SKM-1 (cell line): ENCODE results near the gene PPP1CA.
A peak's percentile ranks its signal among the peaks of the same experiment; 100 is the strongest.

Source experiments
- DNase-seq: peaks from one replicate; lab custom pipeline; 2025; ENCODE audit not compliant: unreplicated experiment; lab: John Stamatoyannopoulos, UW

PPP1CA gene

DNA sequence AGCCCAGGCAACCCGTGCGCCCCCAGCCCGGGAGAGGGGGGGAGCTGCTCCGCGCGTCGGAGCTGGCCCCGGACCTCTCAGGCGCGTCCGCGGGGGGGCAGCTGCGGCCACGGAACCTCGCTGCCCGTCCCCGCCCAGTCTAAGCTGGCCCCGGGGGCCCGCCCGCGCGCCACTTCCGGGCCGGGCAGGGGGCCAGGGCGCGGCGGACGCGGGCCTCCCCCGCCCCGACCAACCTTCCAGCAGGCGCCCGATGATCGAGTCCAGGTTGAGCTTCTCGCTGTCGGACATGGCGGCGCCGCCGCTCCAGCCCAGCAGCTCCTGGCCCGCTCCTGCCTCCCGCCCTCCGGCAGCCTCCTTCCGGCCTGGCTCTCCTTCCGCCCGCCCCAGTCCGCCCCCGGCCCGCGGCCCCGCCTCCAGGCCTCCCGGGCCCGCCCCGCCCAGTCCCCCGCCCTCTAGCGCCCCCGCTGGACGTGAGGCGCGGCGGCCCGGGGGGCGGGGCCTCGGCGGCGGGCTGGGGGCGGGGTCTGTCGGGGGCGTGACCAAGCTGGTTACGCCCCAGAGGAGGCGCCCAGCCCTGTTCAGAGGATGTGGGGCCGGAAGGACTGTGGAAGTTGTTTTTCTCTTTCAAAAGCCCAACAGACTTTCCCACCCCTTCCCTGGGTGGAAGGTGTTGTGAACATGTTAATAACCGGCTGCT is at the start of gene PPP1CA:
Gene PPP1CA, minus strand, starts transcription at position 364 of the 697 bp plus-strand sequence. Its CDS starts 76 bp downstream, at position 288.
- peak; percentile 74 for DNase-seq

DNA sequence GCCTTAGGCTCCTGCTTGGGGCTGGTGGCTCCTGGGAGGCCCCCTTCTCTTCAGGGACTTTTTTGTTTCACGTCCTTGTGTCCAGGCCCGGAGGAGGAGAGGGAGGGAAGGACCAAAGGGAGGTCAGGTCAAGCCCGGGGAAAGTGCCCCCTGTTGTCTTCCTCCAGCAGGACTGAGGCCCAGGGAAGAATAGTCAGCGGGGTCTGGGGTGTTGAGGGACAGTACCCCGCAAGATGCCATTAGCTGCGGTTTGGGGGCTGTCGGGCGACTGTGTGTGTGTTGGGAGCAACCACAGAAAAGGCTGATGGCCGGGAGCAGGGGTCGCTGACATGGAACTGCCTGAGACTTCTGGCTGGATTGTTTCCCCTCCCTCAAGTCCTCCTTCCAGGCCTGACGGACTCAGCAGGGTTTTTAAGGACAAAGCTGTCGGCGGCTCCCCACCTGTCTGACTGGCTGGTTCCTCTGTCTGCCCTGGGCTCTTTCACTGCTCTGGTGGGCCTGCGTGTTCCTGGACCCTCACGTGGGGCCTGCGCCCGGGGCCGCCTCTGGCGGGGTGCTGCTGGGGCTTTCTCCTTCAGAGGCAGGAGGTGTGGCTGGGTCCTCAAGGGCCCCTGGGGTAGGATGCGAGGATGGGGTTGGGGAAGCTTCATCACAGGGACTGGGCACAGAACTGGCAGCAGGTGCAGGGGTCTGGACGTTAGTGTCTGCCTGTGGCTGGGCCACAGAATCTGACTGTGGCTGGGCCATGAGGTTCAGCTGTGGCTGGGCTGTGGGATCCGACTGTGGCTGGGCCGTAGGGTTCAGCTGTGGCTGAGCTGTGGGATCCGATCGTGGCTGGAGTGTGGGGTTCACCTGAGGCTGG is 49.4 kb upstream of the PPP1CA start:
- no peak for DNase-seq

DNA sequence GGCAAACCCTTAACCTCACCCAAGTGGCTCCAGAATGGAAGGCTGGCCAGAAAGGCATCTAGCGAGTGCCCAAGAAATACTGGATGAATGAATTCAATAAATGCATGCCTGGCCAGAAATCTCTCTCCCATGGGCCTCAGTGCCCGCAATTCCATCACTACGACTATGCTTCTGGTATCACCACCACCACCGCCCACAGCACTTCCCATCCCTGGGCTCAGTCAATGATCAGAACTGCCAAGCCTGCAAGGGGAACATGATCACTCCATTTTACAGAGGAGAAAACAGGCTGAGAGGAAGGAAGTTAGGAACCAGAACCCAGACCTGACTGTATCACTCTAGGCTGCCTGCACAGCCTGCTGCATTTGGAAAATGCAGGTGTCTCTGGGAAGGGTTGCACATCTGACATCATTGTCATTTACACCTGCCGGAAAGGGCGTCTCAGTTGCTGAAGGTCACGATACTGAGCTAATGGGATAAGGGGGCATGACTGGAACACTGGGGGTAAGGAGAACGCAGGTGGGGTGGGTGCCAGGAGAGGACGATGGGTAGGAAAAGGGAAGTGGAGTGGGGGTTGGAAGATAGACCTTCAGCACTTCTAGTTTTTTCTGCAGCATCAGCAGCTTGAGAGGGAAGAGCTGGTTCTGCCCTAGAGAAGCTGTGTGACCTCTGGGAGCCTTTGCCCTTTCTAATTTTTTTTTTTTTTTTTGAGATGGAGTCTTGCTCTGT is 47.6 kb upstream of the PPP1CA start:
- DNase-seq, result peak; percentile 46

DNA sequence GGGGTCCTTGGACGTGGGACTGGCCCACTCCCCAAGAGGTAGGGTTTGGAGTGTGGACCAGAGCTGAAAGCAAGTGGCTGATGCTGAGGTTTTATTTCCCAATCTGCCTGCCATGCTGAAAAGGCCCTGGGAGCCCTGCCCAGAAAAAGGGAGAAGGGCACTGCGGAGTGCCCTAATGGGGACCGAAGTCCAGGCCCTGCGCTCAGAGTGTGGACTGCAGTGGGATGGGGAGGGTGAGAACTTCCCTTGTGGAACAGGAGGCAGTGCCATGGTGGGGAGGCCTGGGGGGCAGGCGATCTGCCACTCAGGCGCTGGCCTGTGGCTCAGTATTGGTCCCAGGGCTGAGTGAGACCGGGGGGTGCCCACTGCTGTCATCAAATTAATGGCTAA is 46.6 kb upstream of the PPP1CA start:
- no peak for DNase-seq

DNA sequence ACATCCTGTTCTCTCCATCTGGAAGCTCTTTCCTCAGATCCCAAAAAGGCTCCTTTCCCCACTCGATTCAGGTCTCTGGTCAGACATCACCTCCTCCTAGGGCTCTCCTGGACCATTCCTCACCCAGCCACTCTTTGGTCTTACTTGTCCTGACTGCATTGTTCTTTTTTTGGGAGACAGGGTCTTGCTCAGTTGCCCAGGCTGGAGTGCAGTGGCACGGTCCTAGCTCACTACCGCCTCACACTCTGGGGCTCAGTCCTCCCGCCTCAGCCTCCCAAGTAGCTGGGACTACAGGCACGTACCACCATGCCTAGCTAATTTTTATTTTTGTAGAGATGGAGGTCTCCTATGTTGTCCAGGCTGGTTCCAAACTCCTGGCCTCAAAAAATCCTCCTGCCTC is 43.9 kb upstream of the PPP1CA start:
- DNase-seq, result no peak

DNA sequence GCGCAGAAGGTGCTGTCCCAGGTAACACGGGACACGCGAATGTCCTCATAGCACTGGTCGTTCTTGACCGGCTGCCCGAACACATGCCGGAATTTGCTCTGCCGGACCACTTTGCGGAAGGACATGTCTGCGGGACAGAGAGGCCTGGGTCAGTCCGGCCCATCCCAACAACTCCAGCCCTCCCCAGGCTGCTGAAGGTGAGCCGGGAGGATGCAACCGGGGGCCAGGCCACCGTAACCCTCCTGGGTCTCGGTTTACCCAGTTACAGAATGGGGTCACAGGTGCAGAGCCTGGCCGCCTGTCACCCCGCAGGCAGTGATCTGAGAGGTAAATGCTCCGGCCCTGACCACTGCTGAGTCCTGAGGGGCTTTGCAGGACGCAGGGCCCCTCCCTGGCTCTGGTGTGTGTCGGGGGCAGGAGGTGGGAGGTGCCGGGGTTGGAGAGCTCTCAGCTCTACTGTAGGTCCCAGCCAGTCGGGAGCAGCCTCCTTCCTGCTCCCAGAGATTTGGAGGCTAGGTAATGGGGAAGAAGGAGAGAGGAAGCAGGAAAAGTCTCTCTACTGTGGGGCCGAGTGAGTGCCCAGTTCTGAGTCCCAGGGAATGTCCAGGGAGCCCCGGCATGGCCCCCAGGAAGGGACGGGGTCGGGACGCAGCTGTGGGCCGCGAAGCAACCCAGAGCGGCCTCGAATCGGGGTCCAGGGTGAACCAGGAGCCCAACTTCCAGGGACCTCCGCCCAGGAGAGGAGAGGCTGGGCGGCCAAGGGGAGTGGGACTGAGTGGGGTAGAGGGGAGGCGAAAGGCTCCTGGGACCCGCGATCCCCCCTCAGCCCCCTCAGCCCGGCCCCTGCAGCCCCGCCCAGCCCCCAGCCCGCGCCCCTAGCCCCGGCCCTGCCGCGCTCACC is 41.1 kb upstream of the PPP1CA start:
- DNase-seq, result no peak

DNA sequence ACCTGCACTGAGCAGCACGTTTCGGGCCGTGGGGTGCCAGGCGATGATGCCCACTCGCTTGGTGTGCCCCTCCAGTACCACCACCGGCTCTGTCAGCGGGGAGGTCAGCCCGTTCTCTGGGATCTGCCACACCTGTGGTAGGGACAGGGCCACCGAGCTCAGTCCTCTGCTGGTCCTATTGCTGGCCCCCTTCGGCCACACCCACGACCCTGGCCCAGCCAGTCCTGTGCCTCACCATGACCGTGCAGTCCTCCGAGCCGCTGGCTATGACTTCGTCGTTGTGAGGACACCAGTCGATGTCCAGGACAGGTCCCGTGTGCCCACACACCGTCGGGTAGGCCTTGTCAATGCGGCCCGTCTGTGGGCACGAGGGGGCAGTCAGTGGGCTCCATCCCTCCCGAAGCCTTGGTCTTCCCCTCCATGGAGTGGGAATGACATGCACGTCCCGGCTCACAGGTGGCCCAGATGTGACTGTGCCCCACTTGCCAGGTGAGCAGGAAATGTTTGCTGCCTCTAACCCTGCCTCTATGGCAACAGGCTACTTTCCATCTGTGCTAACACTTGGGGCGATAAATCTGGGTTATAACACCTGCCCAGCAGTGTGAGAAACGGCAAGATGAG is 40.2 kb upstream of the PPP1CA start:
- no peak for DNase-seq

DNA sequence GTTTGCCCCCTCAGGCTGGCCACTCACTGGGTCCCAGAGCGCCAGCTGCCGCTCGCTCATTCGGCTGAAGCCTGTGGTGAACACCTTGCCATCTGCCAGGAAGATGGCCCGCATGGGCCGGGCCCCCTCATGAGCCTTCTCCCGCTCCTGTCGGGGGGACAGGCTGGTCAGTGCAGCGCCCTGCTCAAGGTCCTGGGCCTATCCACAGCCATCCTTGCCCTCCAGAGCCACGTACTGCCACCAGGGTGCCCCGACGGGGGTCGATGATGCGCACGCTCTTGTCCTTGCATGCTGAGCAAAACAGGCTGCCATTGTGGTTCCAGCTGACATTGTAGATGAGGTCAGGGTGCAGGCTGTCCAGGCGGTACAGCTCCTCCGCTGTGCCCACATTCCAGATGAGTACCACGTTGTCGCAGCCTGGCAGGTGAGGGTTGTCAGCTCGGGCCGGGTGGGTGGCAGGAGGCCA is 39.5 kb upstream of the PPP1CA start:
- DNase-seq, result no peak

DNA sequence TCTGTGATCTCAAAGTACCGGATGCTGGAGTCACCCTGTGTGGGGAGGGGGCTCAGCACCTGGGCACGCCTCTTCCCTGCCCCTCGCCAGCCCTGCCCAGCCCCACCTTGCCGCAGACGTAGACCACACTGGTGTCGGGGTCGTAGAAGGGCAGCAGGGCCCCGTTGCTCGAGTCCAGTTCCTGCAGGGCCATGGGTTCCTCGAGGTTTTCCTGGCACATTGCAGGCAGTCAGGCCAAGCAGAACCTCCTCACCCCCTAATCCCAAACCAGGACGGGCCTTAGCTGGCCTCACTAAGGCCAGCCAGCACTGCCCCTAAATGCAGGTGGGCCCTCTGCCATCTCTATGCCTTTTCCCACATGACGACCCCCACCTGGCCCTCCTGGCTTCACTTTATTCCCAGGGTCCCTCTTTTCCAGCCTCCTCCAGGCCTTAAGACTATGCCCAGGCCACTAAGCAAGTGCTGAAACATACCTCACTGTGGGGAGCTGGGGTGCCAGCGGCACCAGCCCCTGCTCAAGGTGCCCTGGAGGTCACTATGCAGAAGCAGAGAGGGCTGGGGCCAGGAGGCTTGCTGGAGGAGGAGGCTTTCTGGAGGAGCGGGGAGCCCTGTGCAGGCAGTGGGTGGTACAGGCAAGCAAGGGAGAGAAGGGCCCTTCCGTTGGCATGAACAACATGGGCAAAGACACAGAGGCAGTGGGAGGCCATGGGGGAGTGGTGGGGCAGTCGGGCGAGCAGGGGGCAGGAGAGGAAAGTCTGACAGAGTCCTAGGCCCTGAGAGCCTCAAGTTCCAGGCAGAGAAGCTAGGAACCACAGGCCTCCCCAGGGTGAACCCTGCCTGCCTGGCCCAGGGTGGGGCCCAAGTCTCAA is 38.8 kb upstream of the PPP1CA start:
- no peak for DNase-seq

DNA sequence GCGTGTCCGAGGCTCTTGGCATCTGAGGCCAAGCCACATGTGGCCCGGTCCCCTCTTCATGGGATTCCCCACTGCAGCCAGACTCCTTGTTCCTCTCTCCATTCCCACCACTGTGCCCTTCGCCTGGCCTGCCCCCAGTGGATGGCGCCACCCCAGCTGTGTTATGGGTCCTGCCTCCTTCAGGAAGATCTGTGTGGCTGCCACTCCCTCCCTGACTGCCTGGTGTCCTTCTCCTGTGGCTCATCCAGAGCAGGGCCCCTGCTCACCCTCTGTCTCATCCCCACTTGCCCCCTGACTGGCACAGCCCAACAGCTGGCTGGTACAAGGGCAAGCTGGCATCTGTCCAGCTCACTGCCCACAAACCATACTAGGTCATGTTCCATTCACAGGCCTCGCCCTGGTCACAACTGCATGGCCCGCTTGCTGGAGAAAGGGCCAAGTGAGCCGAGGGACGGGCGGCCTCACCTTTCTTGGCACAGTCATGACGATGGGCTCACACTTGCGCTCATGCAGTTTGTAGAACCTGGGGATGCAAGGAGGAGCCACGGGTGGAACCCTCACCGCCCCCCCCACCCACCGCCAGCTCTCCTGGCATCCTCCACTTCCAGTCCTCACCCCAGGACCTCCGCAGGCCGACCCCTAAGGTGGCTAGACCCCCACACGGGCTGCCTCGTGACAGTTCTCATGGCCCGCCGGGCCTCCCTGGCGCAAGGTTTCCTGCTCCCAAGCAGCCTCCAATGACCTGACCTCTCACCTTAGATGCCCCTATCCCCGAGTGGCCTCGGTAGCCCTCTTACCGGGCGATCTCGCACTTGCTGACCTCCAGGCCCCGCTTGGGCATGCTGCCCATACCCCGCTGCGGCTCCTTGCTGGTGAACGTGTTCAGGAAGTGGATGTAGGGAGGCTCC is 37.9 kb upstream of the PPP1CA start:
- no peak for DNase-seq

DNA sequence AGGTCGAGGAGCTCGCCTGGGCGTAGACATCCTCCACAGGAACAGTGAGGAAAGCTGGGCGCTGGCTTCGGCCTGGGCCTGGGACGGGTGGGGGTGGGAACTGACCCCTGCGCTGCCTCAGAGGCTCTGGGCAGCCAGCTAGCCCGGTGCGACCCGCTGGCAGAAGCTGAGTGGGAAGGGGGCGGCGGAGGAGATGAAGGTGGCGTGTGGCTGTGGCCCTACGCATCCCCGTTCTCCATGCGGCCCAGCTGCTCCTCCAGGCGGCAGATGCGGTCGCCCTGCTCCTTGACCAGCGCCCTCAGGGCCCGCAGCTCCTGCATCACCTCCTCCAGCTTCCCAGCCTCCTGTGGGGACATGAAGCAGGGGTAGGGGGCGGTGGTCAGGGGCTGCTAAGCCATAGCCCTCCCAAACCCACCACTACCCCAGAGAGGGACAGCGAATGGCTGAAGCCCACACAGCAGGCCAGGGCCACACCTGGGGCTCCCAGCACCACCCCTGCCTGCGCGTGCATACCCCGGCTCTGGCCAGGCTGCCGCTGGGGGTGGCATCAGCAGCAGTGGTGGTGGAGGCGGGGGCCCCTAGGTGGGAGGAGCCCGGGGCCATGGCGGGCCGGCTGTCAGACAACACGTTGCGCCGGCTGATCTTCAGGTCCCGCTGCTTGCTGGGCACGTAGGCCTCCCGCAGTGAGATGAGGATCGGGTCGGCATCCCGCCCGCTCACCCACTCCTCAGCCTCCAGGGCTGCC is 36.7 kb upstream of the PPP1CA start:
- no peak for DNase-seq

DNA sequence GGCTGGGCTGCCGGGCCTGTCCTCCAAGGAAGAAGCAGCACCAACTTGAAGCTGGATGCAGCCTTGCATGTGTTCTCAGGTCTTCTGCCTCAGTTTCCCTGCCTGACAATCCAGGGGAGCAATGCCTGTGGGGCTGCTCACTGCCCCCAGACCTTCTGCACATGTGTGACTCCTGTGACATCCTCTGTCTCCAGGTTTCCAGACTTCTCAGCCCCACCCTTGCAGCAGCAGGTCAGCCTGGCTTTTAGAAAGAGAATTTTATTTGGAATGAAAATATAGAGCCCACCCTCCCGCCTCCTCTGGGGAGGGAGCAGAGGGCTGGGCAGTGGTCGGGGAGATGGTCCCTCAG is 36.1 kb upstream of the PPP1CA start:
- no peak for DNase-seq

DNA sequence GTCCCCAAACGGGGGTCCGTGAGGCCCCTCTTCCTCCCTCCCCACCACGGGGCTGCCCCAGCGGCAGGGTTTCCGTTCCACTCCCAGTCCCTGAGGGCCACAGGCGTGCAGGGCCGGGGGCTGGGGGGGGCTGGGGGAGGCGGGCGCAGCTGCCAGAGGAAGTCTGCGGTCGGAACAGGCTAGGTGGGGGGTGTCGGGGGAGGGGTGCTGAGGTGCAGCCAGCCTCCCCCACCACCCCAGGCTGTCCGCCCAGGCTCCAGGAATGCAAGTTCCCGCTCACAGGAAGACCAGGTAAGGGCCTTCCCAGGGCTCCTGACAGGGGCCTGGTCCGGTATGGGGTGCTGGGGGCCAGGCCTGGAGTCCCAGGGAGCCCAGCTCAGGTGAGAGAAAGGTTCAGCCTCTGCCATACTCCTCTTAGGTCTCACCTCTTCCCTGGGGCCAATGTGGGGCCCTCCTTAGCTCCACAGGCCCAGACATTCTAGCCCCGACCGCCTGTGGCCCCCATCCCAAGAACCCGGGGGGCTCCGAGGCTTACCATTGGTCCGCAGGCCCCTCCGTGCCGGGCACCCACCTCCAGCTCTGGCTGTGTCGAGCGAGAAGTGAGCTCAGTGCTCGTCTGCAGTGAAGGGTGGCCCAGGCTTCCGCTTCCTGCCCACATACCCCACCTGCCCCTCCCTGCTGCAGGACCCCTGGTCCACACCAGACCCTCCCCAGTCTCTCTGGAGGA is 35.6 kb upstream of the PPP1CA start, which contains the start of gene PTPRCAP:
Gene PTPRCAP, minus strand, starts transcription at position 601 of the 727 bp plus-strand sequence. Its CDS starts 63 bp downstream, at position 538.
- no peak for DNase-seq

DNA sequence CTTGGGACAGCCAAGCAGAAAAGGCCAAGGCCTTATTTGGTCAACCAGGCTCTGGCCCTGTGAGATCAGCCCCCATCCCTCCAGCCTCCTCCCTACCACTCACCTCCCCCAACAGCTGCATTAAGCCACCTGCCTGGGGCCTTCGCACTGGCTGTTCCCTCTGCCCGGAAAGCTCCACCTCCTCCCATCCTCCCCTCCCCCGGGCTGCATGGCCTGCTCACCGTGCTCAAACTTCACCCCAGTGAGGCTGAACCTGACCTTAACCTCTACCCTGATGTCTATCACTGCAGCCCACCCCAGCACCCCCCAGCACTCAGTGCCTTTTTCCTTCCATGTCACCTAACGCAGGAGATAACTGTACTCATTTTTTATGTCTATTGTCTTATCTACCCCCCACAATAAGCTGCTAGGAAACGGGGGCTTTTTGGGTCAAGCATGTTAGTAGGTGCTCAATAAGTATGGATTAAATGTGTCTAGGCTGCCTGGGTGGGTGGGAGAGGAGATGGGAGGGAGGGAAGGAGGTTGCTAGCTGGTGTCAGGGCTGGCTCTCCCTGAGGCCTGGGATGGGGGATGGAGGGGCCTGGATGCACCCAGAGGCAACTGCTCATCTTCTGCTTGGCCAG is 34.9 kb upstream of the PPP1CA start:
- no peak for DNase-seq

DNA sequence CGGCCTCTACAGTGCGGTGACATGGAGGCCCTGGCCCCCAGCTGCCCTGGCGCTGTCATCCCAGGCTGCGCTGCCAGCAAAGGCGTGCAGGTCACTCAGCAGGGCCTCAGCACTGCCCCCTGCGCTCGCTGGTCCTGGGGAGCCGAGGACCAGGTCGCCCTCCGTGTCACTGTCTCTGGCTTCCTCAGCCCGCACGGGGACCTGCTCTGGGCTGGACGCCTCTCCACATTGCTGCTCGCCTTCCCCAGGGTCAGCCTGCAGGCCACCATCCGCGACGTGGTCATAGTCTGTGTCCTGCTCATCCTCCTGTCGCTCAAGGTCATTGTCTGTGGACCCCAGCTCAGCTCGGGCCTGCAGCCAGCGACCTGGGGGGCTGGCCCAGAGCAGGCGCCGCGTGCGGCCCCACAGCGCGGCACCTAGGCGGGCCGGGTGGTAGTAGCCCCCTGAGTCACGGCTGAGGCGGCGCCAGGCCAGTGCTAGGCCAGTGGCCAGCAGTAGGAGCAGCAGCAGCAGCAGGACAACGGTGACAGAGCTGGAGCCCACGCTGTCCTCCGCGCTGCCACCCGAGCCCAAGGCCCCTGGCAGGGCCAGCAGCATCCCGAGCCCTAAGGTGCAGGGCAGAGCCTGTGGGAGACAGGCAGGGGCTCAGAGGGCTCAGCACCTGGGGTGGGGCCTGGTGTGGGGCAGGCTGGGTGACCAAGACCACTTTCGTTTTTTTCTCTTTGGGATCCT is 34.2 kb upstream of the PPP1CA start:
- no peak for DNase-seq
